ENCODE results near the gene IKBKG. TPM values are rescaled to one million over a fixed set of nuclear protein-coding genes. Genes with fewer than 3 reads are reported as not detected.

The IKBKG gene
- total RNA-seq, 2 experiments from 2014 or later, result 14.3 to 34.4 TPM

GRCh38 chrX:154507673-154508383 is 39.6 kb upstream of the IKBKG start:
- no peak overlapping the region for H2AFZ ChIP-seq (ENCODE audit: low read length)
- ChIA-PET POLR2A (no interaction called here), CTCF (ENCODE audit: unreplicated experiment) (no interaction called here)
- H3K4me2 ChIP-seq (ENCODE audit: low read length), result no peak overlapping the region
- no TSS peak for BruUV-seq (replicated peaks)
- no peaks in the 10 kb centered on the region for H3K4me1 ChIP-seq (ENCODE audit: insufficient read depth, low read length, poor library complexity, severe bottlenecking)
- peaks cover 9% of the 10 kb centered on the region for H3K36me3 ChIP-seq (ENCODE audit: insufficient read depth, low read length)
- no peaks in the 10 kb centered on the region for H3K79me2 ChIP-seq (ENCODE audit: insufficient read depth, low read depth, low read length)
- no peaks in the 10 kb centered on the region for H3K9me2 ChIP-seq (ENCODE audit: insufficient read depth, low read length)
- no peaks in the 10 kb centered on the region for H4K20me1 ChIP-seq (ENCODE audit: insufficient read depth, low read length)
- DNase-seq (ENCODE audit: low spot score), result no peak
- H3K27ac ChIP-seq (ENCODE audit: low read depth, low read length, poor library complexity, severe bottlenecking), result no peak overlapping the region
- H3K4me3 ChIP-seq (ENCODE audit: low read depth, low read length, poor library complexity, severe bottlenecking), result no peak overlapping the region
- TF ChIP-seq EZH2phosphoT487 (IDR thresholded peaks at IDR 0.05; ENCODE audit: borderline replicate concordance, low read depth, low read length), result no peak
- no peak for TF ChIP-seq CTCF (conservative IDR thresholded peaks at IDR 0.05; ENCODE audit: low read length)
- H3K9me3 ChIP-seq (ENCODE audit: low read length), result no peaks in the 10 kb centered on the region
- intact Hi-C loops (cut with micrococcal nuclease; ENCODE audit: unreplicated experiment), result no loop called here

GRCh38 chrX:154508384-154508745 is 39.1 kb upstream of the IKBKG start:
- H3K9me2 ChIP-seq (ENCODE audit: insufficient read depth, low read length), result no peaks in the 10 kb centered on the region
- peaks cover 9% of the 10 kb centered on the region for H3K36me3 ChIP-seq (ENCODE audit: insufficient read depth, low read length)
- no peak overlapping the region for H3K4me2 ChIP-seq (ENCODE audit: low read length)
- H3K4me1 ChIP-seq (ENCODE audit: insufficient read depth, low read length, poor library complexity, severe bottlenecking), result no peaks in the 10 kb centered on the region
- CTCF ChIA-PET (ENCODE audit: unreplicated experiment), result no interaction called here
- POLR2A ChIA-PET, result no interaction called here
- TF ChIP-seq EZH2phosphoT487 (IDR thresholded peaks at IDR 0.05; ENCODE audit: borderline replicate concordance, low read depth, low read length), result no peak
- TF ChIP-seq CTCF (conservative IDR thresholded peaks at IDR 0.05; ENCODE audit: low read length), result no peak
- no peaks in the 10 kb centered on the region for H3K9me3 ChIP-seq (ENCODE audit: low read length)
- H2AFZ ChIP-seq (ENCODE audit: low read length), result no peak overlapping the region
- no peak overlapping the region for H3K4me3 ChIP-seq (ENCODE audit: low read depth, low read length, poor library complexity, severe bottlenecking)
- DNase-seq (ENCODE audit: low spot score), result no peak
- H4K20me1 ChIP-seq (ENCODE audit: insufficient read depth, low read length), result no peaks in the 10 kb centered on the region
- H3K27ac ChIP-seq (ENCODE audit: low read depth, low read length, poor library complexity, severe bottlenecking), result no peak overlapping the region
- H3K79me2 ChIP-seq (ENCODE audit: insufficient read depth, low read depth, low read length), result no peaks in the 10 kb centered on the region
- intact Hi-C loops (cut with micrococcal nuclease; ENCODE audit: unreplicated experiment), result no loop called here
- no TSS peak for BruUV-seq (replicated peaks)

- no peaks in the 10 kb centered on the region for H3K9me2 ChIP-seq (ENCODE audit: insufficient read depth, low read length)
- no peaks in the 10 kb centered on the region for H4K20me1 ChIP-seq (ENCODE audit: insufficient read depth, low read length)
- CTCF ChIA-PET (ENCODE audit: unreplicated experiment), result no interaction called here
- TF ChIP-seq CTCF (conservative IDR thresholded peaks at IDR 0.05; ENCODE audit: low read length) (no peak), EZH2phosphoT487 (IDR thresholded peaks at IDR 0.05; ENCODE audit: borderline replicate concordance, low read depth, low read length) (no peak)
- no peaks in the 10 kb centered on the region for H3K9me3 ChIP-seq (ENCODE audit: low read length)
- no peak for DNase-seq (ENCODE audit: low spot score)
- H3K27ac ChIP-seq (ENCODE audit: low read depth, low read length, poor library complexity, severe bottlenecking), result no peak overlapping the region
- no peaks in the 10 kb centered on the region for H3K4me1 ChIP-seq (ENCODE audit: insufficient read depth, low read length, poor library complexity, severe bottlenecking)
- H3K4me2 ChIP-seq (ENCODE audit: low read length), result no peak overlapping the region
- no peak overlapping the region for H2AFZ ChIP-seq (ENCODE audit: low read length)
- no TSS peak for BruUV-seq (replicated peaks)
- intact Hi-C loops (cut with micrococcal nuclease; ENCODE audit: unreplicated experiment), result no loop called here
- no peaks in the 10 kb centered on the region for H3K79me2 ChIP-seq (ENCODE audit: insufficient read depth, low read depth, low read length)
- POLR2A ChIA-PET, result no interaction called here
- no peak overlapping the region for H3K4me3 ChIP-seq (ENCODE audit: low read depth, low read length, poor library complexity, severe bottlenecking)
- H3K36me3 ChIP-seq (ENCODE audit: insufficient read depth, low read length), result peaks cover 9% of the 10 kb centered on the region
Observed at GRCh38 chrX:154509455-154509854, 38.0 kb upstream of the IKBKG start.

Measured in OCI-LY7 (cell line).